ENCODE results near the gene POLK. TPM values are rescaled to one million over a fixed set of nuclear protein-coding genes. Genes with fewer than 3 reads are reported as not detected.
"Not testable (repeated sequence)": the region's sequence is repeated elsewhere in the genome, so short reads cannot be mapped to it uniquely, and the experiment has no call there.

Gene POLK
- total RNA-seq, 1 donor from 2014 or later = 27.6 TPM

GRCh38 chr5:75603821-75604220, 92.1 kb downstream of the POLK start:
- no peaks in the 10 kb centered on the region for H3K27me3 Mint-ChIP-seq (ENCODE audit: low read depth, unreplicated experiment)
- TF ChIP-seq CTCF (IDR thresholded peaks at IDR 0.05; ENCODE audit: insufficient read depth, low read depth, low read length) (no peak), EZH2 (IDR thresholded peaks at IDR 0.05; ENCODE audit: insufficient read depth, low read length) (no peak)
- no peaks in the 10 kb centered on the region for H3K9me3 Mint-ChIP-seq (ENCODE audit: unreplicated experiment)
- peaks cover 22% of the 10 kb centered on the region for H3K4me1 Mint-ChIP-seq (ENCODE audit: low read depth, unreplicated experiment)
- Histone ChIP-seq H2AFZ (ENCODE audit: low read depth, low read length) (no peak overlapping the region), H3K4me3 (ENCODE audit: insufficient read depth, low read depth, low read length) (no peak overlapping the region), H3K9me3 (ENCODE audit: insufficient read depth, low read depth, low read length) (no peaks in the 10 kb centered on the region), H3K36me3 (ENCODE audit: insufficient read depth, low read length) (no peaks in the 10 kb centered on the region), H3K9ac (ENCODE audit: low read length) (no peak overlapping the region), H3K27me3 (ENCODE audit: insufficient read depth, low read length) (no peaks in the 10 kb centered on the region), H4K20me1 (ENCODE audit: insufficient read depth, low read length) (no peaks in the 10 kb centered on the region), H3K27ac (ENCODE audit: low read depth, low read length) (peak overlapping the region; percentile 11), H3K4me2 (ENCODE audit: low read length) (no peak overlapping the region), H3K79me2 (ENCODE audit: insufficient read depth, low read length) (no peaks in the 10 kb centered on the region), H3K4me1 (ENCODE audit: insufficient read depth, low read length) (peaks cover 16% of the 10 kb centered on the region)
- H3K27ac Mint-ChIP-seq (ENCODE audit: unreplicated experiment) = peak overlapping the region; percentile 36
- peaks cover 11% of the 10 kb centered on the region for H3K36me3 Mint-ChIP-seq (ENCODE audit: low read depth, unreplicated experiment)
- H3K4me3 Mint-ChIP-seq (ENCODE audit: unreplicated experiment) = no peak overlapping the region
- DNase-seq (ENCODE audit: low read depth) = no peak
- no peak for FAIRE-seq

GRCh38 chr5:75607341-75607740, 95.7 kb downstream of the POLK start:
- peaks cover 16% of the 10 kb centered on the region for H3K4me1 Mint-ChIP-seq (ENCODE audit: low read depth, unreplicated experiment)
- H3K9me3 ChIP-seq (ENCODE audit: insufficient read depth, low read depth, low read length); H3K27ac ChIP-seq (ENCODE audit: low read depth, low read length); H4K20me1 ChIP-seq (ENCODE audit: insufficient read depth, low read length); H3K9ac ChIP-seq (ENCODE audit: low read length); DNase-seq (ENCODE audit: low read depth); FAIRE-seq; H3K4me3 ChIP-seq (ENCODE audit: insufficient read depth, low read depth, low read length); H2AFZ ChIP-seq (ENCODE audit: low read depth, low read length); H3K9me3 Mint-ChIP-seq (ENCODE audit: unreplicated experiment); H3K27ac Mint-ChIP-seq (ENCODE audit: unreplicated experiment); H3K4me3 Mint-ChIP-seq (ENCODE audit: unreplicated experiment); H3K27me3 Mint-ChIP-seq (ENCODE audit: low read depth, unreplicated experiment); H3K4me2 ChIP-seq (ENCODE audit: low read length); H3K36me3 ChIP-seq (ENCODE audit: insufficient read depth, low read length); H3K79me2 ChIP-seq (ENCODE audit: insufficient read depth, low read length); H3K27me3 ChIP-seq (ENCODE audit: insufficient read depth, low read length); H3K36me3 Mint-ChIP-seq (ENCODE audit: low read depth, unreplicated experiment): not testable (repeated sequence)
- peaks cover 19% of the 10 kb centered on the region for H3K4me1 ChIP-seq (ENCODE audit: insufficient read depth, low read length)

GRCh38 chr5:75608870-75609269, 97.2 kb downstream of the POLK start:
- H3K36me3 ChIP-seq (ENCODE audit: insufficient read depth, low read length) = no peaks in the 10 kb centered on the region
- DNase-seq (ENCODE audit: low read depth) (no peak), FAIRE-seq (no peak)
- H3K9ac ChIP-seq (ENCODE audit: low read length) = no peak overlapping the region
- no peak overlapping the region for H3K4me3 ChIP-seq (ENCODE audit: insufficient read depth, low read depth, low read length)
- Mint-ChIP-seq H3K27ac (ENCODE audit: unreplicated experiment) (no peak overlapping the region), H3K36me3 (ENCODE audit: low read depth, unreplicated experiment) (peaks cover 5% of the 10 kb centered on the region), H3K27me3 (ENCODE audit: low read depth, unreplicated experiment) (peaks cover 3% of the 10 kb centered on the region), H3K9me3 (ENCODE audit: unreplicated experiment) (no peaks in the 10 kb centered on the region), H3K4me1 (ENCODE audit: low read depth, unreplicated experiment) (peaks cover 7% of the 10 kb centered on the region), H3K4me3 (ENCODE audit: unreplicated experiment) (no peak overlapping the region)
- TF ChIP-seq EZH2 (IDR thresholded peaks at IDR 0.05; ENCODE audit: insufficient read depth, low read length) (no peak), CTCF (IDR thresholded peaks at IDR 0.05; ENCODE audit: insufficient read depth, low read depth, low read length) (no peak)
- H3K27me3 ChIP-seq (ENCODE audit: insufficient read depth, low read length) = no peaks in the 10 kb centered on the region
- H3K9me3 ChIP-seq (ENCODE audit: insufficient read depth, low read depth, low read length) = no peaks in the 10 kb centered on the region
- peaks cover 9% of the 10 kb centered on the region for H3K4me1 ChIP-seq (ENCODE audit: insufficient read depth, low read length)
- no peak overlapping the region for H3K4me2 ChIP-seq (ENCODE audit: low read length)
- no peak overlapping the region for H3K27ac ChIP-seq (ENCODE audit: low read depth, low read length)
- no peaks in the 10 kb centered on the region for H4K20me1 ChIP-seq (ENCODE audit: insufficient read depth, low read length)
- no peaks in the 10 kb centered on the region for H3K79me2 ChIP-seq (ENCODE audit: insufficient read depth, low read length)
- H2AFZ ChIP-seq (ENCODE audit: low read depth, low read length) = no peak overlapping the region

Measured in astrocyte (in vitro differentiated cells and primary cell).